ENCODE results near the gene STK31. TPM values are rescaled to one million over a fixed set of nuclear protein-coding genes. Genes with fewer than 3 reads are reported as not detected.
A peak's percentile ranks its signal among the peaks of the same experiment; 100 is the strongest.

STK31 gene
- total and polyA plus RNA-seq, 2 donors (not counting 3 experiments of a cell fraction or from before 2014, with no cell fraction given) = 0.44 TPM; not detected in 1

GRCh38 chr7:23696916-23697441 lies 13.0 kb upstream of the STK31 start:
- Histone ChIP-seq H3K4me1 (ENCODE audit: control insufficient read depth, extremely low read depth, insufficient read depth, low read length) (no peaks in the 10 kb centered on the region), H4K20me1 (replicated peaks; ENCODE audit: control insufficient read depth, extremely low read depth, insufficient read depth, low read length) (no peaks in the 10 kb centered on the region), H3K36me3 (ENCODE audit: control insufficient read depth in 2 of 2, extremely low read depth in 1 of 2, insufficient read depth in 2 of 2, low read length in 2 of 2) (peaks cover 0 to 3% of the 10 kb centered on the region in 2 experiments), H3K79me2 (ENCODE audit: control insufficient read depth, insufficient read depth, low read length) (no peaks in the 10 kb centered on the region), H3K9me1 (replicated peaks; ENCODE audit: control insufficient read depth, extremely low read depth, insufficient read depth, low read length) (no peaks in the 10 kb centered on the region), H3K4me2 (ENCODE audit: insufficient read depth, low read length) (no peak overlapping the region), H3K27me3 (ENCODE audit: control insufficient read depth in 2 of 2, insufficient read depth in 2 of 2, low read length in 2 of 2) (no peaks in the 10 kb centered on the region), H2AFZ (ENCODE audit: low read depth, low read length) (peak overlapping the region; percentile 67), H3K27ac (ENCODE audit: insufficient read depth, low read depth, low read length) (no peak overlapping the region), H3K9ac (replicated peaks; ENCODE audit: extremely low read depth, insufficient read depth, low read length) (no peak overlapping the region), H3K4me3 (replicated peaks in 1 of 3; ENCODE audit: insufficient read depth in 1 of 3, low read depth in 1 of 3, low read length in 3 of 3) (no peak overlapping the region), H3K9me3 (replicated peaks; ENCODE audit: control insufficient read depth, insufficient read depth, low read length) (no peaks in the 10 kb centered on the region)
- no TSS peak for BruUV-seq (replicated peaks)
- ChIA-PET CTCF (interaction anchor here (0.6 to 3.9 kb wide), 24 partner anchors 9 to 1029 kb away, joined by 3 to 55 read pairs (median 4); partner anchors contain the start of genes FAM221A and STK31), POLR2A (interaction anchor here (0.6 kb wide), 1 partner anchor 1428 kb away, joined by 3 read pairs; the partner anchor contains the start of gene CYCS)
- intact Hi-C loops (cut with micrococcal nuclease) (loop anchor here (1.0 to 5.0 kb wide), 4 partner anchors 16 to 970 kb away; partner anchors contain the start of gene FAM221A), dilution Hi-C loops (cut with MboI; ENCODE audit: extremely low pct_ligation_motif_present, low sequenced_read_pairs) (no loop called here)
- peak; percentile 47 for DNase-seq (ENCODE audit: low read depth, low spot score)
- no peak for FAIRE-seq
- TF ChIP-seq JUN (IDR thresholded peaks at IDR 0.05; ENCODE audit: borderline replicate concordance, insufficient read depth, insufficient read length, low read depth) = no peak
- peak; percentile 74 to 77 for TF ChIP-seq CTCF (IDR thresholded peaks at IDR 0.05; ENCODE audit: extremely low read depth in 1 of 2, insufficient read depth in 1 of 2, low read depth in 1 of 2, low read length in 2 of 2)

- Histone ChIP-seq H3K9ac (replicated peaks; ENCODE audit: extremely low read depth, insufficient read depth, low read length) (no peak overlapping the region), H3K4me1 (ENCODE audit: control insufficient read depth, extremely low read depth, insufficient read depth, low read length) (no peaks in the 10 kb centered on the region), H3K79me2 (ENCODE audit: control insufficient read depth, insufficient read depth, low read length) (no peaks in the 10 kb centered on the region), H3K27ac (ENCODE audit: insufficient read depth, low read depth, low read length) (no peak overlapping the region), H3K27me3 (ENCODE audit: control insufficient read depth in 2 of 2, insufficient read depth in 2 of 2, low read length in 2 of 2) (no peaks in the 10 kb centered on the region), H3K4me2 (ENCODE audit: insufficient read depth, low read length) (no peak overlapping the region), H3K4me3 (replicated peaks in 1 of 3; ENCODE audit: insufficient read depth in 1 of 3, low read depth in 1 of 3, low read length in 3 of 3) (no peak overlapping the region), H4K20me1 (replicated peaks; ENCODE audit: control insufficient read depth, extremely low read depth, insufficient read depth, low read length) (no peaks in the 10 kb centered on the region), H3K36me3 (ENCODE audit: control insufficient read depth in 2 of 2, extremely low read depth in 1 of 2, insufficient read depth in 2 of 2, low read length in 2 of 2) (no peaks in the 10 kb centered on the region), H3K9me3 (replicated peaks; ENCODE audit: control insufficient read depth, insufficient read depth, low read length) (no peaks in the 10 kb centered on the region), H3K9me1 (replicated peaks; ENCODE audit: control insufficient read depth, extremely low read depth, insufficient read depth, low read length) (no peaks in the 10 kb centered on the region), H2AFZ (ENCODE audit: low read depth, low read length) (no peak overlapping the region)
- no peak for DNase-seq (ENCODE audit: low read depth, low spot score)
- dilution Hi-C loops (cut with MboI; ENCODE audit: extremely low pct_ligation_motif_present, low sequenced_read_pairs) = no loop called here
- intact Hi-C loops (cut with micrococcal nuclease) = loop anchor here (5.0 kb wide), 2 partner anchors 683 to 968 kb away; no protein-coding TSS in a partner anchor
- ChIA-PET CTCF (interaction anchor here (0.7 to 3.9 kb wide), 7 partner anchors 11 to 152 kb away, joined by 3 to 55 read pairs (median 5); partner anchors contain the start of gene STK31), POLR2A (interaction anchor here (0.6 to 0.7 kb wide), 2 partner anchors 28 to 1635 kb away, joined by 3 read pairs; no protein-coding TSS in a partner anchor)
- BruUV-seq (replicated peaks) = no TSS peak
- TF ChIP-seq FOS (IDR thresholded peaks at IDR 0.05; ENCODE audit: borderline replicate concordance, insufficient read depth, low read length) (no peak), EZH2 (IDR thresholded peaks at IDR 0.05; ENCODE audit: borderline replicate concordance, low read depth, low read length, severe bottlenecking) (no peak), MYC (IDR thresholded peaks at IDR 0.05; ENCODE audit: low read depth, low read length) (no peak), POLR2A (IDR thresholded peaks at IDR 0.05; ENCODE audit: low read depth, low read length) (no peak), JUN (IDR thresholded peaks at IDR 0.05; ENCODE audit: borderline replicate concordance, insufficient read depth, insufficient read length, low read depth) (no peak), CTCF (IDR thresholded peaks at IDR 0.05; ENCODE audit: extremely low read depth in 1 of 2, insufficient read depth in 1 of 2, low read depth in 1 of 2, low read length in 2 of 2) (no peak), GATA2 (IDR thresholded peaks at IDR 0.05; ENCODE audit: insufficient read depth, insufficient read length, low read depth, low read length) (no peak), POLR2AphosphoS5 (IDR thresholded peaks at IDR 0.05; ENCODE audit: insufficient read depth, low read depth, low read length) (no peak)
- FAIRE-seq = no peak
Measured at GRCh38 chr7:23698822-23699221, 11.2 kb upstream of the STK31 start.
